ENCODE measurements around the gene MAN2A1.
A peak's percentile ranks its signal among the peaks of the same experiment; 100 is the strongest.

The MAN2A1 gene

DNA sequence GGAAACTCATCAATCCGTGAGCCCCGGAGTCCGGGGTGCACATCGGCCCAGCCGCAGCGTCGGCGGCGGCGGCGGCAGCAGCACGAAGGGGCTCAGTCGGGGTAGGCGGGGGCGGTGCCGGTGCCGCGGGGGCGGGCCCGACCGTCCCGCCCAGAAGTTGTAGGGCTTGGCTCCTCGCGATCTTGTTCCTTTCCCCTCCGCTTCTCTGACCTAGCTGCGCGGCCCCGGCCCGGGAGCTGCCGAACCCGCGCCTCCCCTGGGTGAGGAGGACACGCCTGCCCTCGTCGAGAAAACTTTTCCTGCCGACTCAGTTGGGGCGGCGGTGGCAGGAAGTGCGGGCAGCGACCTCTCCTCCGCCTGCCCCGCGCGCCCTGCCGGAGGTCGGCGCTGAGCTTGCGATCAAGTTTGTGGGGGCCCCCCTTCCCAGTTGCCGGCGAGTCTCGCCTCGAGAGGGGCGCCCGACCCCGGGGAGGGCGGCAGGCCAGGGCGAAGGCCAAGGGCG lies at the start of gene MAN2A1:
MAN2A1 (plus strand) TSS at position 188 of the 502 bp plus-strand sequence. CDS start 491 bp downstream, outside the sequence.
- peak; percentile 89 for DNase-seq

DNA sequence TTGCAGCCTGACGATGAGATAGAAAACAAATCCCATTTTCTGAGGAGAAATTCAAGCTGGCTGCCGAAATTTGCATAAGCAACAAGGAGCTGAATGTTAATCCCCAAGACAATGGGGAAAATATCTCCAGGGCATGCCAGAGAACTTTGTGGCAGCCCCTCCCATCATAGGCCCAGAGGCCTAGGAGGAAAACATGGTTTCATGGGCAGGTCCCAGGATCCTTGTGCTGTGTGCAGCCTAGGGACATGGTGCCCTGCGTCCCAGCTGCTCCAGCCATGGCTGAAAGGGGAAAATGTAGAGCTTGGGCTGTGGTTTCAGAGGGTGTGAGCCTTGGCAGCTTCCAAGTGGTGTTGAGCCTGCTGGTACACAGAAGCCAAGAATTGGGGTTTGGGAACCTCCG lies 48.8 kb upstream of the MAN2A1 start:
- DNase-seq = no peak

DNA sequence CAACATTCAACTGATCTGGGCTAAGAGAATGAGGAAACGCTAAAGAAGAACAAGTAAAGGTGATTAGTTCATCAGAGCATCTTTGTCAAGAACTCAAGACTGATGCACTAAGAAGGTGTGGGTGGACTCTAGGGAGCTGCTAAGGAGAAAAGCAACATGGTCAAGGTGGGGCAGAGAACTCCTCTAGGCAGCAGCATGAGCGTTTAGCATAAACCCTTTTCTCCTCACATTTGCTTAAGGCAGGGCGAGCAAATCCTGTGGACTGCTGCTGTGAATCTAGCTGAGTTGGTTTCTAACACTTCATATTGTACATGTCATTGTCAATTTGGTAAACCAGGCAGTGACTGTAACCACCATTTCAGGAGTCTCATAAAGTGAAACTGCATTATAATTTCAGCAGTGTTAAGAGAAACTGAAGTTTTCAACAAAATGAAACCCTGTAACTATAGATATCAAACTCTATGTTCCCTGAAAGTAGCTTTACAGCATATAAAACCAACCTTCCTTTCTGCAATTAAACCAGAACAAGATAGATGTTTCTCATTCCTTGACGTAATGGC lies 45.9 kb upstream of the MAN2A1 start:
- no peak for DNase-seq

DNA sequence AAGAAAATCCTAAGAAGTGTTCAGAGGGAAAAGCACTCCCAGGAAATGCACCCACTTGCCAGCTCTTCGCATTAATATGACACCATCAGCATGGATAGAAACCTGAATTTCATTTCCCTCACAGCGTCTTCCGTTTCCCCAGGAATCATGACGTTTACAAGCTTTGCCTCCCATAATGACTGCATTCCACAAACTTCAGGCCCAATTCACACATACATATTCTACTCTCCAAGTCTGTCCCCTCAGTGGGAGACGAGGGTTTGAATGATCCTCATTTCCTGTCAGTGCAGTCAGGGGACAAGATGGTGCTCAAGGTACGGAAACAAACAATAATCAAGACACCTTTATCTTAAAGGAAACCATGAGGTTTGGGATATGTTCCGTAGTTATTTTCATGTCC lies 44.9 kb upstream of the MAN2A1 start:
- DNase-seq = no peak

DNA sequence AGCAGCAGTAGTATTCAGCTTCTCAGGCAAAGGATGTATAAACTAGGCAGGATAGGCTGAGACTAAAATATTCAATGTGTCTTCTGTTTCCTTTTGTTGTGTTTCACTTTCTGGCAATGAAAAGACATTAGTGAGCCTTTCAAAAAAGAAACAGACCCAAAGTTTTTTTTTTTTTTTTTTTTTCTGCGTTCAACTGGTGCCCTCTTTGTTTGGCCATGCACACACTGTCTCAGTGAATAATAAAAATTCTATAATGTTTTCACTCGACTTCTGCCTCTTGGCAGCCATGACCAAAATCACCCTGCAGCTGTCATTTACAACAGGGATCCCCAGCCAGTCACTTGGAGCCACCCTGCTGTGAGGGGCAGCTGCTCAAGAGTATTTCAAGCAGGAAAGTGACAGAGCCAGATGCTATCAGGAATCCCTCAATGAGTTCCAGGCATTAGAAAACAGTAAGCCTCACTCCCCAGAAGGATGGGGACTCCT lies 44.0 kb upstream of the MAN2A1 start:
- peak; percentile 86 for DNase-seq

DNA sequence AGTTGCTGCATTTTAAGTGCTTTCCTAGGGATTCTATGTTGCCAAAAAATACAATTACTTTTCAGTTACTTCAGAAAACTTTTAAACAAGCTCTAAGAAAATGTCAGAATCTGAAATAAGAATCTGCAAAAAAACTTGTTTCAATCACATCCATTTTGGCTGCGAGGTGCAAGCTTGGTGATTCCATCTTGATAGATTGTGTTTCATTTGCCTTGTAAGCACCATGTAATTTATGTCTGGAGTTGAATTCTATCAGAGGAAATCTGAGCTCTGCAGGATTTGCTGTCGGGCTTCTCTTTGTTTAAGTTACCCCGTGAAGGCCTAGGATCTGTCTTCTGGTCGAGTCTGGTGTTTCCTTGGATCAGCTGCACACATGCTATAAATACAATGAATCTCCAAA lies 40.4 kb upstream of the MAN2A1 start:
- DNase-seq = no peak

DNA sequence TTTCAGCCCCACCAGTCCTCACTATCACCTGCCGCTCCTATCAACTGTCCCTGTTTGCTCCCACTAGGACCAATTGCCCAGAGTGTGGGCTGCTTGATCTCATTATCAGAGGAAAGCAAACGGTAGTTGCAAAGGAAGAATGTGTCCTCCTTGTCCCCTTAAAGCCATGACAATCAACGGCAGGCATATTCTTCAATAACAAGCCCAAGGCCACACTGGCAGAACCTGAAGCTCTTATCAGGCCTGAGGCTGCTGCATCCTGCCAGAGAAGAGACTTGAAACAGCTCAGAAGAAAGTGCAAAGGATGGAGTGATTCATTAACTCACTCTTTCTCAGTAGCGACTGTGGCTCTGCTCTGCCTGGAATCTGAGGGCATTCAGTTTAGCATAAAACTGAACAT lies 39.2 kb upstream of the MAN2A1 start:
- no peak for DNase-seq

DNA sequence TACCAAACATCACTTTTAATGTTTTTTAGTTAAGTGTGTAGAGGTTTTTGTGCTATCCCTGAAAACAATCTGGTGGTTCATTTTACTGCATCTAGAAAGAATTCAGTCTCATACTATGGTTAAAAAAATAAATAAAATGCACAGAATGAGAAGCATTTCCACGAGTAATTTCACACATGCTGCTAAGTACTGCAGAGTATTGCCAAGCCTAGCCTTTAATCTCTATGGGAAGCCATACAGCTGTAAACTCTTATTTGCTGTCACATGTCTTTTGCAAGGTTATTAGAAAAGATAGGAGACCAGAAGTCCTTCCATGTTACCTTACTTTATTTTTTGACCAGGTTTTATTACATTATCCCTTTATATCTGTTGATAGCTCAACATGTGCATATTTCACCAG lies 37.6 kb upstream of the MAN2A1 start:
- DNase-seq = no peak

DNA sequence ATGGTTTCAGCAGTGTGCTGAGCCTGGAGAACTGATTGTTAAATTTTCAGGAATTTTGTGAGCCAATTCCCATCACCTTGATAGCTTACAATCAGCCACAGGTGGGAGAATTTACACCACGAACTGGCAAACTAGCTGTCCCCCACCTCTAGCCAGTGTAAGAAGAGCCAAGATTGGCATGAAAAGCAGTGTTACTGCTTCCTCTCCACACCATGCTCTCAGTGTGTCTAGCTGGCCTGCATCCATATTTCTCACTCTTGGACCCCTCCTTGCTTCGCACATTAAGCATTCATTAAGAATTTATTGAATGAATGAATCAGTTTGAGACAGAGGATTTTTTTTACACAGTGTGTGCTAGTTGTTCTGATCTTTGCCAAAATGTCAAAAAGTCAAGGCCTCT lies 36.7 kb upstream of the MAN2A1 start:
- no peak for DNase-seq

DNA sequence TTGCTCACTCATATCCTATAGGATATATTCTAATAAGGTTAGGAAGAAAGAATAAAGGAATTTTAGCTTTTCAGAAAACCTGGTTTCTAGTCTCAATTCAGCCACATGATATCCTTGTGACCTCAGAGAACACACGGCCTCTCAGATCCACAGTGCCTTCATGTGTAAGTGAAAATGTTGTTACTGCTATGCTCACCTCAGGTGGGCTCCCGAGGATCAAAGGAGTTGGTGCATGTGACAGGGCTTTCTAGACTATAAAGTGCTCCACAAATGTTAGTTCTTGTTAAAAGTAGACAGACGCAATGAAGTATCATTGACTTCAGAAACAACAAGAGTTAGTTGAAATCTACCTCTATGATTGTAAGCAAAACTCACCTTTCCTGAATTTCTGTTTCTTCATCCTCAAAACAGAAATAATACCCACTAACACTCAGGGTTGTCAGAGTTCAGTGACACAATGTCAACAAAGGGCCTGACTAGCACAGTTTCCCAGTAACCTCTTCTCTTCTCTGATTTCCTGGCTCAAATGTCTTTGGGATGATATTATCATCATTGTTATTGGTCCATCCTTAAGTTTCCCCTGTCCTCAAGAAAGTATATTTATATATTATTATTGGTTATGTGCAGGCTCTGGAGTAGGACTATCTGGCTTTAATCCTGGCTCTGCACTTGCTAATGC lies 36.0 kb upstream of the MAN2A1 start:
- DNase-seq = no peak

DNA sequence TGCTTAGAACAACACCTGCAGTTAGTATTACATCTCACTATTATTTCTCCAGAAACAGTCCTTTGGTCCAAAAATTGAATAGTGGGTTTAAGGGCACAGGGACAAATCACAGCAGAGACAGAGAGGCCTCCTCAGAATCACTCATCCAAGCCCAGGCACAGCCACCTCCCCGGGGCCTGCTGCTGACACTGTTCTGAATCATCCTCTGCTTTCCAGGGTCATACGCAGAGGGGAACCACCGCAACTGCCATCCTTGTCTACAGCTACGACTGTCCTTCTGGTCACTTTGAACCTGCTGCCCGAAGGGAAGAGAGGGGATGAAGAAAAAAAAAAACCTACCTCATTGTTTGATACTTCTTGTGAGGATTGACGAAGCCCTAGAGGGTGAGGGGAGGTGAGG lies 35.3 kb upstream of the MAN2A1 start:
- DNase-seq = no peak

DNA sequence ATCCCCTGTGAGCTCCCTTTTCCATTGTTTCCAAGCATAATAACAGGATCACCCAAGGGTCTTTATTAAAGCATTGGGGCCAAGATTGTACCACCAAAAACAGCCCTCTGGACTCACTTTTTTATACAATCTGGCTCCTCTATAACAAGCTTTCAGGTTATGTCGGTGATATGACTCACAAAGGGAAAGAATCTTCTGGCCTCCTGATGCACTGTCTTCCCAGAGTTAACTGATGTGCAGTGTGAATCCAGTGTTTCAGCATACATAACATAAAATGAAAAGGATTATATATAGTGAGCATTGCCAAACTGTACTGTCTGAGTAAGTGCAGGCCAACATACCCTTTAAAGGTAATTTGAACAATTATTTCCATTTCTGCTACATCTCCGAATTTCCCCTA lies 33.9 kb upstream of the MAN2A1 start:
- DNase-seq = no peak

DNA sequence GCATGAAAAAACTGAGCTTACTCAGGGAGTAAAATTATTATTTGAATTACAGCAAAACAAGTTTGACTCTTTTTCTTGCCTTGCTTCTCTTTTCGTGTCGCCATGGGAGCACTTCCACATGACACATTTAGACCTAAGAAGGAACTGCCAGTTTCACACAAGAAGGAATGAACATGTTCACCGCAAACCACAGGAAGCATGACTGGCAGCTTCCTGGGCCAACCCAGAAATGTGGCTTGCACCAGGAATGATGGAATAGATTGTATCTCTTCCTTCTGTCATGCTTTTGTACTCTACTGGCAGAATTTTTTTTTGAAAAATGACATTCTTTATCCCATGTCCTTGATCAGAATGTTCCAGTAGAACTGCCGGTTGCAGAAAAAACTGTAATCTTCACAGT lies 32.9 kb upstream of the MAN2A1 start:
- peak; percentile 44 for DNase-seq

DNA sequence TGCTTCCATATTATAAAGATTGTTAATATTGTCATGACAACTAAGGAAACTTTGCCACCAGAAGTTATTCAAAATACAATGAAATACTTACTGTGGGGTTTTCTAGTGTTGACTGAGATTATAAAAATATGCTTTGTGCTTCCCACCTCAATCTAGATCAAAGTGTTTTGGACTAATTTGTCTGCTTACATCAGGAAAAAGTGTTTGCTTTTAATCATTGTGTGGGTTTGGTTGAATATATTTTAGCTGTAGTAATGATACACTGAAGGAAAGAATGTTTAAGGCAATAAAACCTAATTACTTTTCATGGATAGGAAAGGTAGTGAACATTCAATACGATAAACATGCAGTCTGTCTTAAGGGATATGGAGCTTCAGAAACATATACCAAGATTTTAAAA lies 29.8 kb upstream of the MAN2A1 start:
- no peak for DNase-seq

DNA sequence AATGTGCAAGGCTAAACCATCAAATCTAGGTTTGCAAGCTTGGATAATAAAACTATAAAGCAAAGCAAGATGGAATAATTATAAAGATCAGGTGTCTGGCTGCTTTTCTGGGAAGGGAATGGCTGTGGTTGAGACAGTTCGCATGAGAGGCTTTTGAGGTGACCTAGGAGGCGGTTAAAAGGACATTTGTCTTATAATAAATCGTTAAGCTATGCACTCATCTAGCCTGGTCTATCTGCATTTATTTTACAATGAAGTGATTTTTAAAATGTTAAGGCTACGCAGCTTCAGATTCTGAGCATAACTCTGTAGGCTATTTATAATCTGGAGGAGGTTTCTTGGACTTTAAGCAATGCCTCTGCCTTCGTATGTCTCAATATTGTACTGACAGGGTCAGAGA lies 29.4 kb upstream of the MAN2A1 start:
- DNase-seq = no peak

DNA sequence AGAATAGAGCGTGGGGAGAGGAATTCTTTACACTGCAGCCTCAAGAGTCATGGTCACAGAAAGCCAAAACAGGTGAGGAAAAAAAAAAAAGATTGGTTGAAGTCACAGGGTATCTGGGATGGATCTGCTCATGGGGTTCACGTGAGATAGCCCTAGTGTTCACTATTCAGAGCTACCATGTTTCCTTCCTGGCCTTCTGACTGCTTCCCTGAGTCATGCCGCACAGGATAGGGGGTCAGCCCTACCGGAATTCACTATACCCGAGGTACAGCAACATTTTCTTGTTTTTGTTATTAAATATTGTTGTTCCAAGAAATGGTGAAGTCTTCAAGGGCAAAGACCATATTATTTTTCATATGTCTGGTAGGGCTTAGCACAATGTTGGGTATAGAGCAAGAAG lies 21.5 kb upstream of the MAN2A1 start:
- DNase-seq = no peak

DNA sequence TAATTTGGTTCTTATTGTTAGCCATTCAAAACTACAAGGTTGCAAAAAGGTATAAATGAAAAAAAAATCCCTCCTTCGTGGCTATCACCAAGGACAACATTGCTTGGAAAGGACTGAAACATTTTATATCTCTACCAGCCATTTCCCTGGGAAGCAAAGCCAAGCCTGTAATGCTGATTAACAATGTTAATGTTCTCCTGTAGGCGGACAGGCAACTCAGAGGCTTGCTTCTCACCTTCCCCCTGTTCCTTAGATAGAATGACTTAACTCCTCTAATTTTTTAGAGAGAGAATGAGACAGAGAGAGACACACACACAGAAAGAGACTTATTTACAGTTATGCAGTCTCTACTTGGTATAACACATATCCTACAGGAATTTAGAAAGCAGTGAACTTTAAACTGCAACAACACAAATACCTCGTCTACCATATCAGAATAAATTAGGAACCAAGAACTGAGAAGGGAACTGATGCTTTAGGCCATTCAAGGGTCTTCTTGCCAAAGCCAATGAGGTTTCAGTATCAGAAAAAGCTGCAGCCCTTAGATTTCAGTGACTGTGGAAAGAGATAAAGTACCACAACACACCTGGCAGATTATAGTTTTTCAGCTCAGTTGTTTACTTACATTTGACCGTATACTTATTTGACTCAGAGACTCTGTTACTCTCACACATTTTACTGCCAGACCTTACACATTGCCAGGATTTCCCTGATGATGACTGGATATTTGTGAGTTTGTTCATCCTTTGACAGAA lies 20.9 kb upstream of the MAN2A1 start:
- no peak for DNase-seq

DNA sequence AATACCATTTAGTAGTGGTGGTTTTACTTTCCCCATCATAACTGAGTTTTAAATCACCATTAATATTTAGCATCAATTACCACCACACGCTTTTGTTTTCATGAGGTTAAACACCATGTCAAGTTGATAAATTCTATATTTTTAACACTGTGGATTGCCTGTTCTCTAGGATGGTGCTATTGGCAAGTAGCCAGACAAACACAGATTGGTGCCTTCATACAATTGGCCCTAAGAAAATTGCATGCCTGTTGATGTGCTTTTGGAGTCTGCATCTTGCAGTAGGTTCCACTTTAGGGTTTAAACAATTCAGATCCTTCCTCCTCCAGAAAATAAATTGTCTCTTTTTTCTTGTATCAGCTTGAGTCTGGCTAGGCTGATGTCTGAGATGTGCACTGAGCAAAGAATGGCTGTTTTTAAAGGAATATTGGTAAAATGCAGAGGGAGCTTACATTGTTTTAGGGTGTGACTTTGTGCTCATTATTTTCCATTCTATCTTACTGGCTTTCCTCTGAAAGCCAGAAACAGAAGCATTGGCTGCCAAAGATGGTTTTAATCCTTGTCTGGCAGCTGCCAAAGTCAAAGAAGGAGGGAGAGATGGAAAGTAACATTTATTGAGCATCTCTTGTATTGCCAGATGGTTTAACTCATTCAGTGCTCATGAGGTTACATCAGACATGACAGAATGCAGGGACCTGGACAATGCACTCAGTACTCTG lies 19.6 kb upstream of the MAN2A1 start:
- DNase-seq = no peak

DNA sequence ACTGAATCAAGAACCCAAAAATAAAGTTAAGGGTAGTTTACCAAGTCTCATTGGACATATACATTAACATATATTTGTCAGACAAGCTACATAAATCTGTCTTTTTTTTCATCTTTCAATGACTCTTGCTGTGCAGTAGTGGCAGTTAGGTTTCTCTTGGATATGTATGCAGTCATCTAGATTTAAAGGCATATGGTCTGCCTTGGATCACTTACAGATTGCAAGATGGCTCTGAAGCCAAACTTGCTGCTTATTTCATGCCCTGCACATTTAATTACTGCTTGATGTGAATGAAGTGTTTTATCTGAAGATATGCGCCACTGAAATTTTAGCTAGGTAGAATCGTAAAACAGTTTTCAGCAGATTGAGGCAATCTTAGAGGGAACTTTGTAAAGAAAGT lies 18.6 kb upstream of the MAN2A1 start:
- no peak for DNase-seq

DNA sequence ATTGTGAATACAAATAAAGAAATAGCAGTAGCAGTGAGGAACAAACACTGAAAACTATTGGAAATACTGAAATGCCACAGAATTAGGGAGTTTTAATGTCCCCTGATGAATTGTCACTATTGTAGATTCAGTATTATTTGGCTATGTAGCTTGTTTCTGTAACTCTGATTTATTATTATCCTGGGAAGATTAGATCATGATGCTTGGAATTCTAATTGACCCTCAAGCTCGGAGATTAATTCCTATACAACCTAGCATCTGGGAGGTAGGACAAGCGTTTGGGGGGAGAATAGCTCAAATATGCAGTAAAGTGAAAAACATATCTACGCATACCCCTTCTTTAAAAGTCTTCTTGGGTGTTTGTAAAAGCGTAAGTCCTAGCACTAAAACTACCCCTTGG lies 15.1 kb upstream of the MAN2A1 start:
- DNase-seq = no peak

DNA sequence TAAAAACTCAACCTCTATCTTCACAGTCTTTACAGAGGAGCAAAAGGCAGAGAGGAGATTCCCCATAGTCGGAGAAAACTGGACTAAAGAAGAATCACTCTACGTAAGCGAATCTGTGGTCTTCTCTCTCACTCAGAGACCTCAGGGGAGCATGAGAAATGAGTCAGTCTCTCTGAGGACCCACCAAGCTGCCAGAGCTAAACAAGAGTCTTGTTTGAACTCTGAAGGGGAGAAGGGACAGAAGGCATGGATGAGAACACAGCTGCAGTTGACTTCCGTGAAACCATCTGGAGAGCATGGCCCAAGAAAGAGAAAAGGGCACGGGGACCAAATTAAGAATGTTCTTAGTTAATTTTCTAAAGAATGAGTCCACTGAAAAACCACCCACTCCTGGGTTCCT lies 12.8 kb upstream of the MAN2A1 start:
- DNase-seq = no peak

DNA sequence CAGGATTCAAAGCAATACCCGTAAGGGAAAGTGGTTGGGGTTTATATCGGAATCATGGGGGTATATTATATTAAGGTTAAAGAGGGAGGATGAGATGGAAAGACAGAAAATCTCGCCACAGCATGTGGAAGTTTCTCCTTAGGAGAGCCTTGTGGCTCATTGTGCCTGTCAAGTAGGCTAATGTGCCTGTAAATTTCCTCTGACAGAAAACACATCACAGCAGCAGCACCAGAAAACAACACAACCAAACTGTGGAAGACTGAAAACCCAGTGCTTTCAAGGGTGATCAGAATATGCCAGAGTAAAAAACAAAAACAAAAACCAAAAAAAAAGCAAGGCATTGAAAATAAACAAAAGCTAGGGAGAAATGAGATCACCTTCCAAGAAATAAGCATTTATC lies 11.3 kb upstream of the MAN2A1 start:
- no peak for DNase-seq

DNA sequence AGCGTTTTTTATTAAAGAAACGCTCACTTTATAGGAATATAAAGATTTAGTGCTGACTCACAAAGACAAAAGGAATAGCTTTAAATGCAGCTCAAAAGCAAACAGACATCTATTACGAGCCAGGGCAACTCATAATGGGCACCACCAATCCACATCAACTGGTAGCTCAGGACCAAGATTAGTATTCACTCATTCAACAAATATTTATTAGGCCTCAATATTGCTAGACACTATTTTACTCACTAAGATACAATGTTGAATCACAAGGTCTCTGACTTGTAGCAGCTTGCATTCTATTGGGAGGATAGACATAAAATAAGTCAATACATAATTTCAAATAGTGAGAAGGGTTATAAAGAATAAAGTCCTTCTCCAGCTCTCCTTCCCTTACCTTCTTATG lies 8.0 kb upstream of the MAN2A1 start:
- no peak for DNase-seq

Data from right hindlimb (tissue), 1 donor.